ENCODE data around the gene XRCC1. TPM values are rescaled to one million over a fixed set of nuclear protein-coding genes. Genes with fewer than 3 reads are reported as not detected.

Gene XRCC1
- total RNA-seq, 1 experiment from 2014 or later: 38.0 TPM

DNA sequence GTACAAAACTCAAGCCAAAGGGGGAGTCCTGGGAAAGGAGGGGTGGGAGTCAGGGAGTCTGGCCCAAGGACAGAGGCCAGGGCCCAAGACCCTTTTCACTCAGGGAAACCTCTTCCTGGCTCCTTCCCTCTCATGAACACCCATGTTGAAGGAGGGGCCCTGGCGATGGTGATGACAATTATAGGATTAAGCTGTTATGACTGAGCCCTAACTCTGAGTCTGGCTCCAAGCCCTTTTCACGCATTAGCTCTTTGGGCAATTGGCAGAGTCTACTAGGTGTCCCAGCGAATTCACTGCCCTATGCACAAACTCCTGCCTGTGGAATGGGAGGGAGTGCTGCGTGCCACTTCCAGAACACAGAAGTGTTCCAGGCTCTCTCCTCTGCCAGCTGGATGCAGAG is 21.7 kb downstream of the XRCC1 start:
- DNase-seq: no peak
- TF ChIP-seq, protein P1, sequence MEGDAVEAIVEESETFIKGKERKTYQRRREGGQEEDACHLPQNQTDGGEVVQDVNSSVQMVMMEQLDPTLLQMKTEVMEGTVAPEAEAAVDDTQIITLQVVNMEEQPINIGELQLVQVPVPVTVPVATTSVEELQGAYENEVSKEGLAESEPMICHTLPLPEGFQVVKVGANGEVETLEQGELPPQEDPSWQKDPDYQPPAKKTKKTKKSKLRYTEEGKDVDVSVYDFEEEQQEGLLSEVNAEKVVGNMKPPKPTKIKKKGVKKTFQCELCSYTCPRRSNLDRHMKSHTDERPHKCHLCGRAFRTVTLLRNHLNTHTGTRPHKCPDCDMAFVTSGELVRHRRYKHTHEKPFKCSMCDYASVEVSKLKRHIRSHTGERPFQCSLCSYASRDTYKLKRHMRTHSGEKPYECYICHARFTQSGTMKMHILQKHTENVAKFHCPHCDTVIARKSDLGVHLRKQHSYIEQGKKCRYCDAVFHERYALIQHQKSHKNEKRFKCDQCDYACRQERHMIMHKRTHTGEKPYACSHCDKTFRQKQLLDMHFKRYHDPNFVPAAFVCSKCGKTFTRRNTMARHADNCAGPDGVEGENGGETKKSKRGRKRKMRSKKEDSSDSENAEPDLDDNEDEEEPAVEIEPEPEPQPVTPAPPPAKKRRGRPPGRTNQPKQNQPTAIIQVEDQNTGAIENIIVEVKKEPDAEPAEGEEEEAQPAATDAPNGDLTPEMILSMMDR (conservative IDR thresholded peaks at IDR 0.05): no peak
- WGBS (ENCODE audit: extremely low coverage, insufficient read length, low lambda C conversion rate): no CpG with 5 or more reads among the region's 4 CpGs

More for the DNA sequence above, 21.7 kb downstream of the XRCC1 start:
- peaks cover 7 to 11% of the 10 kb centered on the region in 2 experiments for H3K4me1 Mint-ChIP-seq
- no peaks in the 10 kb centered on the region for H3K27me3 ChIP-seq (ENCODE audit: insufficient read depth, low read length)
- no peak overlapping the region for H3K56ac ChIP-seq (ENCODE audit: insufficient read length, low read depth, low read length)
- no peak overlapping the region for H3K27ac ChIP-seq (ENCODE audit: insufficient read length, low read depth, low read length)
- no peaks in the 10 kb centered on the region for H3K79me1 ChIP-seq (ENCODE audit: insufficient read depth, low read depth, low read length, poor library complexity, severe bottlenecking)
- H4K5ac ChIP-seq (ENCODE audit: insufficient read length, low read depth, low read length): no peak overlapping the region
- no peak overlapping the region for H3K4ac ChIP-seq (ENCODE audit: low read depth, low read length)
- no peak overlapping the region for H3K9ac ChIP-seq (ENCODE audit: extremely low read depth, insufficient read length, low read length)
- no peak overlapping the region for H2BK12ac ChIP-seq (ENCODE audit: insufficient read length, low read depth, low read length)
- no peak overlapping the region for H3K18ac ChIP-seq (ENCODE audit: insufficient read length, low read depth, low read length)
- H4K8ac ChIP-seq (replicated peaks; ENCODE audit: insufficient read length, low read depth, low read length): no peak overlapping the region
- no peaks in the 10 kb centered on the region for H4K20me1 ChIP-seq (ENCODE audit: control insufficient read depth, insufficient read depth, insufficient read length)
- 0 out of 5 replicates have a peak, but pooled peaks cover 0 to 2% of the 10 kb centered on the region in 2 experiments for H3K9me3 Mint-ChIP-seq
- no peaks in the 10 kb centered on the region for H3K23me2 ChIP-seq (ENCODE audit: insufficient read length, low read depth, low read length, poor library complexity, severe bottlenecking)
- no peak overlapping the region for H3K23ac ChIP-seq (ENCODE audit: insufficient read length, low read depth, low read length)
- H3K36me3 Mint-ChIP-seq (ENCODE audit: insufficient read depth in 1 of 3, low read depth in 3 of 3): peaks cover 15 to 60% (median 51%) of the 10 kb centered on the region in 3 experiments; a peak in 6 of 7 replicates
- no peak overlapping the region for H3K4me3 Mint-ChIP-seq
- no peak overlapping the region for H3K4me2 ChIP-seq (ENCODE audit: insufficient read depth, insufficient read length, low read length)
- no peak overlapping the region for H2BK120ac ChIP-seq (ENCODE audit: low read depth, low read length, poor library complexity, severe bottlenecking)
- no peak overlapping the region for H2AK5ac ChIP-seq (ENCODE audit: insufficient read length, low read length)
- no peaks in the 10 kb centered on the region for H3K79me2 ChIP-seq (ENCODE audit: insufficient read depth, low read length)
- H4K91ac ChIP-seq (ENCODE audit: insufficient read length, low read depth, low read length): no peak overlapping the region
- no peak overlapping the region for H2AFZ ChIP-seq (ENCODE audit: low read length)
- H2BK5ac ChIP-seq (ENCODE audit: insufficient read length, low read length): no peak overlapping the region
- no peak overlapping the region for H3K14ac ChIP-seq (ENCODE audit: insufficient read depth, low read length)
- H3K27ac Mint-ChIP-seq: no peak overlapping the region
- no peak overlapping the region for H2BK20ac ChIP-seq (ENCODE audit: low read depth, low read length, poor library complexity, severe bottlenecking)
- no peaks in the 10 kb centered on the region for H3K27me3 Mint-ChIP-seq (ENCODE audit: low read depth)
- H3T11ph ChIP-seq (ENCODE audit: low read length): no peak overlapping the region
- H3K4me1 ChIP-seq (ENCODE audit: insufficient read depth, low read length): no peaks in the 10 kb centered on the region
- no peaks in the 10 kb centered on the region for H3K9me3 ChIP-seq (ENCODE audit: control insufficient read depth, low read depth, low read length)
- H2BK15ac ChIP-seq (ENCODE audit: low read depth, low read length): no peak overlapping the region

Measured in H9 (cell line).